DND-41 (cell line): ENCODE data around the gene MANEA.

Experiments
- ATAC-seq: fragments of 200-7000 bp; cut with Tn5 transposase; 3 replicates; pipeline ENCODE4 v1.9.1; 2021; ENCODE audit warnings: low read depth; ENCODE audit not compliant: insufficient read depth
- DNase-seq: peaks from one replicate; pipeline ENCODE4 v3.0.0-alpha.2; 2020
- H2AFZ ChIP-seq: 2 replicates; pipeline ENCODE4 v1.6.0; 2012; ENCODE audit warnings: low read depth, low read length
- H3K27ac ChIP-seq: 2 replicates; pipeline ENCODE4 v1.5.1; 2012; ENCODE audit warnings: low read length, inconsistent platforms
- H3K27me3 ChIP-seq: fragments of 200-600 bp; sonication (generic); 2 replicates; pipeline ENCODE4 v1.6.0; 2012; ENCODE audit warnings: low read length, mild to moderate bottlenecking, inconsistent platforms; ENCODE audit not compliant: insufficient read depth, poor library complexity
- H3K36me3 ChIP-seq: 2 replicates; pipeline ENCODE4 v1.5.1; 2012; ENCODE audit warnings: low read length, inconsistent platforms; ENCODE audit not compliant: insufficient read depth
- H3K4me1 ChIP-seq: 2 replicates; pipeline ENCODE4 v1.5.1; 2012; ENCODE audit warnings: mild to moderate bottlenecking, low read length; ENCODE audit not compliant: insufficient read depth
- H3K4me2 ChIP-seq: 2 replicates; pipeline ENCODE4 v1.6.0; 2012; ENCODE audit warnings: mild to moderate bottlenecking, moderate library complexity, low read length, inconsistent platforms; ENCODE audit not compliant: insufficient read depth
- H3K4me3 ChIP-seq, 2 experiments: fragments of 200-600 bp in 1 of 2; shearing (Covaris generic) in 1 of 2; 2 replicates each; pipeline ENCODE4 v1.5.1; 2012 to 2016; ENCODE audit warnings: inconsistent platforms in 2 of 2, low read length in 2 of 2, mild to moderate bottlenecking in 2 of 2, low read depth in 1 of 2, moderate library complexity in 1 of 2
- H3K79me2 ChIP-seq: 2 replicates; pipeline ENCODE4 v1.6.0; 2012; ENCODE audit warnings: low read length, inconsistent platforms; ENCODE audit not compliant: insufficient read depth
- H3K9ac ChIP-seq: 2 replicates; pipeline ENCODE4 v1.6.0; 2012; ENCODE audit warnings: low read depth, mild to moderate bottlenecking, inconsistent platforms, low read length, moderate library complexity
- H3K9me3 ChIP-seq: 2 replicates; pipeline ENCODE4 v1.5.1; 2012; ENCODE audit warnings: low read length, moderate library complexity, mild to moderate bottlenecking, inconsistent platforms; ENCODE audit not compliant: insufficient read depth, severe bottlenecking
- H4K20me1 ChIP-seq: 2 replicates; pipeline ENCODE4 v1.6.0; 2012; ENCODE audit warnings: low read length; ENCODE audit not compliant: insufficient read depth
- EZH2 ChIP-seq: IDR thresholded peaks from 3 replicates; pipeline ENCODE4 v1.6.1; 2012; ENCODE audit warnings: borderline replicate concordance, low read depth, mild to moderate bottlenecking, moderate library complexity, low read length, inconsistent platforms; ENCODE audit not compliant: severe bottlenecking
- TF ChIP-seq, protein P1 (sequence below): IDR thresholded peaks from 2 replicates; pipeline ENCODE4 v1.5.1; 2012; ENCODE audit warnings: borderline replicate concordance, low read length, moderate library complexity, mild to moderate bottlenecking; ENCODE audit not compliant: poor library complexity, severe bottlenecking; ENCODE audit errors: extremely low read depth

The MANEA gene

DNA sequence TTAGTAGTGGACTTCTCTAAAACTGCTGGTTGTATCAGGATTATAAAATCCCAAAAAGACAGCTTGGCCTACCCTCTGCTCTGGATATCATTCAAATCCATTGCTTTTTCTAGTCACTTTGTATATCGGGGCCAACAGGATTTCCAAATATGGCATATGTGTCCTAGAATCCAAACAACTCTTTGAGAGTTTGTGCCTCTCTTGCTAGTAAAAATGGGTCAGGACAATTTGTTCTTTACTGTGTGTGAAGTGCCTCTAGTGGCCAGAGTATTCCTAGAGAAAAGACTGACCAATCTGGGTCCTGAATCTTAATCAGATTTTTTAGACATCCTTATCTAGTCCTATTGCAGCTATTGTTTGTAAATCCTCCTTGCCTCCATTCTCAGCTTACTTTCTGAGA, 33.5 kb upstream of the MANEA start:
- no peaks in the 10 kb centered on the region for H3K79me2 ChIP-seq
- H3K27ac ChIP-seq: no peak overlapping the region
- H3K4me3 ChIP-seq: no peak overlapping the region
- DNase-seq: no peak
- no peak overlapping the region for H2AFZ ChIP-seq
- TF ChIP-seq, protein P1, sequence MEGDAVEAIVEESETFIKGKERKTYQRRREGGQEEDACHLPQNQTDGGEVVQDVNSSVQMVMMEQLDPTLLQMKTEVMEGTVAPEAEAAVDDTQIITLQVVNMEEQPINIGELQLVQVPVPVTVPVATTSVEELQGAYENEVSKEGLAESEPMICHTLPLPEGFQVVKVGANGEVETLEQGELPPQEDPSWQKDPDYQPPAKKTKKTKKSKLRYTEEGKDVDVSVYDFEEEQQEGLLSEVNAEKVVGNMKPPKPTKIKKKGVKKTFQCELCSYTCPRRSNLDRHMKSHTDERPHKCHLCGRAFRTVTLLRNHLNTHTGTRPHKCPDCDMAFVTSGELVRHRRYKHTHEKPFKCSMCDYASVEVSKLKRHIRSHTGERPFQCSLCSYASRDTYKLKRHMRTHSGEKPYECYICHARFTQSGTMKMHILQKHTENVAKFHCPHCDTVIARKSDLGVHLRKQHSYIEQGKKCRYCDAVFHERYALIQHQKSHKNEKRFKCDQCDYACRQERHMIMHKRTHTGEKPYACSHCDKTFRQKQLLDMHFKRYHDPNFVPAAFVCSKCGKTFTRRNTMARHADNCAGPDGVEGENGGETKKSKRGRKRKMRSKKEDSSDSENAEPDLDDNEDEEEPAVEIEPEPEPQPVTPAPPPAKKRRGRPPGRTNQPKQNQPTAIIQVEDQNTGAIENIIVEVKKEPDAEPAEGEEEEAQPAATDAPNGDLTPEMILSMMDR: no peak
- TF ChIP-seq EZH2: no peak
- H3K4me1 ChIP-seq: no peaks in the 10 kb centered on the region
- no peaks in the 10 kb centered on the region for H3K36me3 ChIP-seq
- no peaks in the 10 kb centered on the region for H3K27me3 ChIP-seq
- ATAC-seq: no peak
- no peak overlapping the region for H3K4me2 ChIP-seq
- H4K20me1 ChIP-seq: no peaks in the 10 kb centered on the region
- no peak overlapping the region for H3K9ac ChIP-seq
- no peaks in the 10 kb centered on the region for H3K9me3 ChIP-seq

DNA sequence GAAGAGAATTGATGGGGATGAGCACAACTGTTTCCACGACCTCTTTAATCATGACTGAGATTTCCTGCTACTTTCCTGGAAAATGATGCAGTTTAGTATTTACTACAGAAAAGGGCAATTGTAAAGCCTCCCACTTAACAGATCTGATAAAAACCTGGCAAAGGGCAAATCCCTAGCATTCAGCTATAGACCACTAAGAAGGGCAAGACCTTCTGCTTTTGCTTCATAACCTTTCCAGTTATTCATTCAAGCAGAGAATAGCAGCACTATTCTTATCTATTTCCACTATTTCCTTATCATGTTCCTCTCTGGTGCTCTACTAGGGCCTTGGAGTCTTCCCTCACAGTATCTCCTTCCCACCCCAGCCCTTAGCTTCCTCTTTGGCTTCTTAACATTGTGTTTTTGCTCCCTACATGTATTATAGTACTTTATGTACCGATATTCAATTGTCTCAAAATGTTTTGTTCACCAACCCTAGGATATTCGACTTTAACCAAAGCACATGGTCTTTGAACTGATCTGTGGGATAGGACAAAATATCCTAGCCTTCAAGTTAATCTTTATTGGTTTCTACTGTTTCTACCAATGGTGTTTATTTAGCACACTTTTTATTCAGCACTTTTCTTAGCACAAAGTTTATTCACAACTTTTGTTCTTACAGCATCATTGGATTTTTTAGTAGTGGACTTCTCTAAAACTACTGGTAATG, 32.7 kb upstream of the MANEA start:
- no peak overlapping the region for H3K4me2 ChIP-seq
- no peak overlapping the region for H2AFZ ChIP-seq
- DNase-seq (no peak), ATAC-seq (no peak)
- no peaks in the 10 kb centered on the region for H3K36me3 ChIP-seq
- no peaks in the 10 kb centered on the region for H3K27me3 ChIP-seq
- H3K4me3 ChIP-seq: no peak overlapping the region
- H3K9me3 ChIP-seq: no peaks in the 10 kb centered on the region
- H3K27ac ChIP-seq: no peak overlapping the region
- TF ChIP-seq, protein P1: no peak
- TF ChIP-seq EZH2: no peak
- H3K79me2 ChIP-seq: no peaks in the 10 kb centered on the region
- no peak overlapping the region for H3K9ac ChIP-seq
- no peaks in the 10 kb centered on the region for H4K20me1 ChIP-seq
- H3K4me1 ChIP-seq: no peaks in the 10 kb centered on the region

DNA sequence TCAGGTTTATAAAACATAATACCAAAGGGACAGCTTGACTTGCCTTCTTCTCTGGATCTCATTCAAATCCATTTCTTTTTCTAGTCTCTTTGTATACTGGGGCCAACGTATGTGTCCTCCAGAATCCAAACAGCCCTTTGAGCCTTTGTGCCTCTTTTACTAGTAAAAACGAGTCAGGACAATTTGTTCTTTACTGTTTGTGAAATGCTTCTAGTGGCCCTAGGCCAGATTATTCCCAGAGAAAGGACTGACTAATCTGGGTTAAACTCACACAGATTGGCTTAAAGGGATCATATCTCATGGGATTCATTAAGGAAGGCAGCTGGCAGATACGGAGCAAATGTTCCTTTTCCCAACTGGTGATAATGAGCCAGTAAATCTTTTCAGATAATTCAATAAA, 32.1 kb upstream of the MANEA start:
- Histone ChIP-seq H3K4me2 (no peak overlapping the region), H3K27ac (no peak overlapping the region), H3K36me3 (no peaks in the 10 kb centered on the region), H3K4me1 (no peaks in the 10 kb centered on the region), H3K9me3 (no peaks in the 10 kb centered on the region), H4K20me1 (no peaks in the 10 kb centered on the region), H2AFZ (no peak overlapping the region), H3K79me2 (no peaks in the 10 kb centered on the region), H3K9ac (no peak overlapping the region), H3K27me3 (no peaks in the 10 kb centered on the region), H3K4me3 (no peak overlapping the region)
- TF ChIP-seq, protein P1: no peak
- TF ChIP-seq EZH2: no peak
- ATAC-seq (no peak), DNase-seq (no peak)
